ENCODE measurements around the gene RAB19.
A peak's percentile ranks its signal among the peaks of the same experiment; 100 is the strongest.
"Not testable (repeated sequence)": the region's sequence is repeated elsewhere in the genome, so short reads cannot be mapped to it uniquely, and the experiment has no call there.

The RAB19 gene

DNA sequence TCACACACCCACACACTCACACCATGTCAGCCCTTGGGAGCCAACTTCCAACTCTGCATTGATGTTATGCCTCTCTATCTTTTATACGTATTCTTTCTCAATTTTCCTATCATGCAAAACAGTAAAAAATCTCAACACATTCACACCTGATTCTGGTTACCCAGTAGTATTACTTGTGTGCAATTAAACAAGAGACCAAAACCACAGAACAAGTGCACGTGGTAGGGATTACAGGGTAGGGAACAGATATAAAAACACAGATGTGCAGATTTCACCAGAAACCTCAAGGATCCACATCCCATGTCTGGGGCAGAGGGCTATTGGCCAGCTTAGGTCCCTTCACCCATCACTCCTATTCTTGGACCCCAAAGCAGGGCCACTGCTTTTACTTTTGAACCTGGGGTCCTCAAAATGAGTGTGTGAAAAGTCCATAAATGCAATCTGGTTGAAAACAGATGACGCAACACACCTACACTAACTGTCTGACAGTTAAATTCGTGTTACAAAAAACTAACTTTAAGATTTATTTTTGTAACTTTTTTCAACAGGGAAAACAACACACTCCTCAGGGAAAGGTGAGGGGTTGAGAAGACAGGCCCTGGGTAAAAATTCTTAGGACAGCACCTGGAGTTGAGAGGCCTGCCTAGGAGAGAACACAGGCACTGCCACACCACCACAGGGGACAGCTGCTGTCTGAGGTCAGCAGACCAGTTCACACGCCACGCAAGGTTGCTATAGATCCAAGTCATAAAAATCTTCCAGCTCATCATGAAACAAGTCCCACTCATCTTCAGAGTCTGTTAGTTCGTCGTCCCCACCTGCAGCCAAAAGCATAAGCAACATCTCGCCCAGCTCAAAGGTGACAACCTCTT, 50.2 kb downstream of the RAB19 start:
- not testable (repeated sequence) for DNase-seq (ENCODE audit: low read depth in 3 of 3)

DNA sequence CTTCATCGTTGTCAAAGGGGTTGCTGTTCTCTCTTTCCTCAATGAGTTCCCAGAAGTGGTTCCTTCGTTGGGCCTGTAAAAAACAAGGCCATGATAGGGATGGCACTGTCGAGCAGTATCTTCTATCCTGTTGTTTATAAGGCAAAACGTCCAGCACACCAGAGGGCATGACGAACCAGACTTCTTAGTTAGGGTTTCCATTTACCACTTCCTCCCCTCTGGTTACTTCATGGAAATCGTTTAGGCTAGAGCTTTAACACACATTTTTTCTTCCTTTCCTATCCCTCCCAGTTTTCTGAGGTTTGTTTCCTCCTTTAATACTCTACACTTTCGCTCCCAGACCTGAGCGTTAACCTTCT, 50.8 kb downstream of the RAB19 start:
- no peak for DNase-seq (ENCODE audit: low read depth in 3 of 3)

- no peak for DNase-seq (ENCODE audit: low read depth in 3 of 3)
These were observed 51.9 kb downstream of the RAB19 start for GRCh38 chr7:140455743-140456142.

GRCh38 chr7:140456551-140457051, 52.7 kb downstream of the RAB19 start:
- DNase-seq (ENCODE audit: low read depth in 3 of 3): no peak

- DNase-seq (ENCODE audit: low read depth in 3 of 3): no peak
These were observed 54.3 kb downstream of the RAB19 start for GRCh38 chr7:140458201-140458600.

DNA sequence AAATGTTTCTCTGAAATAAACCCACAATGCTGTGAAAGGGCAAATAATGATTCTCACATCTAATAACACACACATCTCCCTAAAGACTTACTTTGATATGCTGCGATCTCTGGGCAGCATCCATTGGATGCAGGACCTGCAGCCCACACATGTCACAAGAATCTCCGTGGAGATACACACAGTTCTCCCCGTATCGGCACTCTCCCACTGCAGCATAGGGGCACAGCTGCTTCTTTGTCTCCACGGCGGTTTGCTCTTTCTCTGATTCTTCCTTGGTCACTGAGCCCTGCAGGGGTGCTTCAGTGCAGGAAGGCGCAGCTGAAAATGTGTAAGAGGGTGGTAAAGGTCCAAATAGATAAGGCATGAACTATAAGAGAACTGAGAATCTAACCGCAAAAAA, 55.1 kb downstream of the RAB19 start:
- no peak for DNase-seq (ENCODE audit: low read depth in 3 of 3)

- DNase-seq (ENCODE audit: low read depth in 3 of 3): no peak
These were observed 59.3 kb downstream of the RAB19 start for GRCh38 chr7:140463111-140463510.

DNA sequence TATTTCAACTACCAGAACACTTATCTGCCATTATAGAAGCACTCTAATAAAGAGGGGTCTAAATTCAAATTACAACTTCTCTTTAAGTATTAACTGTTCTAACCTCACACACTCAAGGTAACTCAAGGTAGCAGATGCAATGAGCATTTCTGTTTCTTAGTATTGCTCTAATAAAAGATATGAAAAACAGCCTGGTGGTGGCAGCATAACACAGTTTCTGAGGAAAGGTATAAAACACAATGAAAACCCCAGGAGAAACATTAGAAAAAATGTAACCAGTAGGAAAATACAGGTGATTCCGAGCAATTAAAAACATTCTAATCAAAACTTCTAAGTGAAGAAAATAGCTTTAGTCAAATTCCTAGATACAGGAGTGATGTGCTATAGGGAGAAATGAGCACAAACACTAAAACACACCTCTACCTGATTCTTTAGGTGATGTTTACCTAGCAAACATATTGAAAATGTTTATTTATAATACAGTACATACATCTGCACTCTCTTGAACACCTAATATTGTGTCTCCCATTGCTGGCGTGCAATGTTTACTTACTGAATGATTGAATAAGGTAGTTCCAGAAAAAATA, 72.0 kb downstream of the RAB19 start:
- DNase-seq (ENCODE audit: low read depth in 3 of 3): peak in 2 of 3 experiments; percentile 15 to 28

DNA sequence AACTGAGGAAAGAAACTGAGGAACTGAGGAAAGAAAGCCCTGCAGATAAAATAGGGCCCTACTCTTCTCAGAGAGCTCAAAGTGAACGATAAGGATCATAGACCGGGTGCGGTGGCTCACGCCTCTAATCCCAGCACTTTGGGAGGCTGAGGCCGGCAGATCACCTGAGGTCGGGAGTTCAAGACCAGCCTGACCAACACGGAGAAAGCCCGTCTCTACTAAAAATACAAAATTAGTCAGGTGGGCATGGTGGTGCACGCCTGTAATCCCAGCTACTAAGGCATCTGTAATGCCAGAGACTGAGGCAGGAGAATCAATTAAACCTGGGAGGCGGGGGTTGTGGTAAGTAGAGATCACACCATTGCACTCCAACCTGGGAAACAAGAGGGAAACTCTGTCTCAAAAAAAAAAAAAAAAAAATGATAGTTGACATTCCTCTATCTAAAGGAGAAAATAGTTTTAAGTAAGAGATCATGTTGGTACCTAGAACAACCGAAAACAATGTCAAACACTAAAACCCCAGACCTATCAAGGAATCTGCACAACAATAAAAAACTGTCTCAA, 72.9 kb downstream of the RAB19 start:
- DNase-seq (ENCODE audit: low read depth in 3 of 3): no peak

Data from stimulated activated CD4-positive, alpha-beta T cell treated with anti-CD3 and anti-CD28 coated beads, TNF-alpha, amount 100 ng/mL, for 4 hours (primary cell).